Right lobe of liver (tissue), 6 donors: ENCODE results near the gene SLC39A12. TPM values are rescaled to one million over a fixed set of nuclear protein-coding genes. Genes with fewer than 3 reads are reported as not detected.

Experiments
- ATAC-seq, 4 donors: fragments of 200-7000 bp; cut with Tn5 transposase; one replicate each; pipeline ENCODE4 v1.9.1; 2020; ENCODE audit warnings: mild to moderate bottlenecking in 4 of 4, moderate library complexity in 4 of 4
- DNase-seq, 3 donors: peaks; one replicate each; pipeline ENCODE4 v3.0.0-alpha.2; 2020
- H3K27ac ChIP-seq, 3 donors: fragments of 200-600 bp; one replicate each; pipeline ENCODE4 v1.8.0; 2022
- H3K27me3 ChIP-seq, 2 donors: fragments of 200-600 bp; one replicate each; pipeline ENCODE4 v1.8.0; 2022
- H3K36me3 ChIP-seq, 4 donors: fragments of 200-600 bp; sonication (generic) in 1 of 4; one replicate each; pipeline versions ENCODE4 v1.5.1 to v1.8.0; 2017 to 2022; ENCODE audit warnings: control low read depth in 1 of 4
- H3K4me1 ChIP-seq, 4 donors: fragments of 200-600 bp; sonication (generic) in 1 of 4; one replicate each; pipeline versions ENCODE4 v1.5.1 to v1.8.0; 2017 to 2022; ENCODE audit warnings: control low read depth in 1 of 4
- H3K4me3 ChIP-seq, 3 donors: fragments of 200-600 bp; one replicate each; pipeline ENCODE4 v1.8.0; 2022
- H3K9me3 ChIP-seq, 4 donors: fragments of 200-600 bp; sonication (generic) in 1 of 4; one replicate each; pipeline versions ENCODE4 v1.5.1 to v1.8.0; 2017 to 2022; ENCODE audit warnings: control low read depth in 1 of 4
- POLR2A ChIP-seq: fragments of 450-650 bp; IDR thresholded peaks from one replicate; pipeline ENCODE4 v1.6.1; 2017; ENCODE audit warnings: antibody characterized with exemption, mild to moderate bottlenecking
- WGBS: methylation state at CpG from one replicate; pipeline ENCODE4 v1.1.6; 2018; ENCODE audit warnings: low coverage, low lambda C conversion rate; ENCODE audit not compliant: insufficient coverage; ENCODE audit errors: missing lambda C conversion rate; 5-methylcytosine and 5-hydroxymethylcytosine counted together
- intact Hi-C, 2 donors: fragments of 100-400 bp; cut with DNase I; formaldehyde crosslinking; loops; one replicate each; pipeline versions ENCODE4 v1.11.2 to v1.14.1; 2022
- total RNA-seq, 6 experiments: library from RNA; depleted of rRNA in 2 of 6; stranded (reverse); fragments of >200 nt in 2 of 6; fragmentation: NEBNext Ultra II Directional in 3 of 6; extraction: Animal tissue kit (Norgen Biotek cat#: 25700) in 3 of 6; gene quantifications; one replicate each; pipeline versions ENCODE4 v1.1.0 to v1.2.4, GENCODE V29; 2016 to 2023
- TF ChIP-seq, protein P1 (sequence below), 4 donors: fragments of 200-600 bp in 3 of 4; fragments of 450-650 bp in 1 of 4; IDR thresholded peaks; one replicate each; pipeline versions ENCODE4 v1.5.1 to v1.8.0; 2016 to 2022; ENCODE audit warnings: antibody characterized with exemption in 4 of 4, mild to moderate bottlenecking in 2 of 4
- donor health status: DM: no; HTN: yes; CAD: no.
- donor health status: DM: no; HTN: no; CAD: no.
- donor health status: DM: no; HTN: no; CAD: no.
- donor health status: DM: no; HTN: yes; CAD: no.
- donor health status: DM: no; HTN: yes; CAD: no.

Gene SLC39A12
- total RNA-seq, 6 experiments from 2014 or later: 0.10 to 0.11 TPM; not detected in 4

DNA sequence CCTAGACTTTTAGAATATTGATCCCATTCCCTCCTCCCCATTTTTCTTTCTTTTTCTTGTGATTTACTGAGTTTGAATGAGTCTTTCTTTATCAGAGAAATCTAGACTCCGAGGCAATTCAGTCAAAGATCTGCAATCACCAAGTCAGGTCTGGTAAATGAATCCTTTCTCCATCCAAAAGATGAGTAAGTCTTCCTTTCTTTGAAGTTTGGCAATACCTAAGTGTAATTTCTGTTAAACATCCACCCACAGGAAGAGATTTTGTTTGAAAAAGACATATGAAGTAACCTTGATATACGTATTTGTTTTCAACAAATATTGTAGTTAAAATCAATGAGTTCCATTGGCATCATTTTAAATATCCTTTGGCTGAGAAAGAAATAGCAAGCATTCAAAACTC is 58.3 kb downstream of the SLC39A12 start:
- Histone ChIP-seq H3K27me3 (no peaks in the 10 kb centered on the region), H3K9me3 (no peaks in the 10 kb centered on the region), H3K4me3 (no peak overlapping the region), H3K27ac (no peak overlapping the region), H3K4me1 (no peaks in the 10 kb centered on the region), H3K36me3 (no peaks in the 10 kb centered on the region)
- DNase-seq (no peak), ATAC-seq (no peak)
- intact Hi-C loops: no loop called here
- no peak for TF ChIP-seq POLR2A
- TF ChIP-seq, protein P1, sequence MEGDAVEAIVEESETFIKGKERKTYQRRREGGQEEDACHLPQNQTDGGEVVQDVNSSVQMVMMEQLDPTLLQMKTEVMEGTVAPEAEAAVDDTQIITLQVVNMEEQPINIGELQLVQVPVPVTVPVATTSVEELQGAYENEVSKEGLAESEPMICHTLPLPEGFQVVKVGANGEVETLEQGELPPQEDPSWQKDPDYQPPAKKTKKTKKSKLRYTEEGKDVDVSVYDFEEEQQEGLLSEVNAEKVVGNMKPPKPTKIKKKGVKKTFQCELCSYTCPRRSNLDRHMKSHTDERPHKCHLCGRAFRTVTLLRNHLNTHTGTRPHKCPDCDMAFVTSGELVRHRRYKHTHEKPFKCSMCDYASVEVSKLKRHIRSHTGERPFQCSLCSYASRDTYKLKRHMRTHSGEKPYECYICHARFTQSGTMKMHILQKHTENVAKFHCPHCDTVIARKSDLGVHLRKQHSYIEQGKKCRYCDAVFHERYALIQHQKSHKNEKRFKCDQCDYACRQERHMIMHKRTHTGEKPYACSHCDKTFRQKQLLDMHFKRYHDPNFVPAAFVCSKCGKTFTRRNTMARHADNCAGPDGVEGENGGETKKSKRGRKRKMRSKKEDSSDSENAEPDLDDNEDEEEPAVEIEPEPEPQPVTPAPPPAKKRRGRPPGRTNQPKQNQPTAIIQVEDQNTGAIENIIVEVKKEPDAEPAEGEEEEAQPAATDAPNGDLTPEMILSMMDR (IDR thresholded peaks at IDR 0.05): no peak
- 23% methylated on average over 2 of the region's 2 CpGs for WGBS

DNA sequence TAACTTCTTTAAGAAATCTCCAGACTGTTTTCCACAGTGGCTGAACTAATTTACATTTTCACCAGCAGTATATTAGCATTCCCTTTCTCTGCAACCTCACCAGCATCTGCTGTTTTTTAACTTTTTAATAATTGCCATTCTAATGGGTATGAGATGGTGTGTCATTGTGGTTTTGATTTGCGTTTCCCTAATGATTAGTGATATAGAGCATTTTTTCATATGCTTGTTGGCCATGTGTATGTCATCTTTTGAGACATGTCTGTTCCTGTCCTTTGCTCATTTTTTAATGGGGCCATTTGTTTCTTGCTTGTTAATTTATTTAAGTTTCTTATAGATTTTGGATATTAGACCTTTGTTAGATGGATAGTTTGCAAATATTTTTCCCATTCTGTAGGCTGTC is 68.8 kb downstream of the SLC39A12 start:
- Histone ChIP-seq H3K4me3 (no peak overlapping the region), H3K9me3 (peaks cover 0 to 6% (median 0%) of the 10 kb centered on the region in 4 donors), H3K27ac (no peak overlapping the region), H3K36me3 (no peaks in the 10 kb centered on the region), H3K4me1 (no peaks in the 10 kb centered on the region), H3K27me3 (no peaks in the 10 kb centered on the region)
- DNase-seq (no peak), ATAC-seq (no peak)
- intact Hi-C loops: no loop called here
- TF ChIP-seq POLR2A: no peak
- TF ChIP-seq, protein P1 (IDR thresholded peaks at IDR 0.05): no peak
- WGBS: 45% methylated on average over 1 of the region's 1 CpG

DNA sequence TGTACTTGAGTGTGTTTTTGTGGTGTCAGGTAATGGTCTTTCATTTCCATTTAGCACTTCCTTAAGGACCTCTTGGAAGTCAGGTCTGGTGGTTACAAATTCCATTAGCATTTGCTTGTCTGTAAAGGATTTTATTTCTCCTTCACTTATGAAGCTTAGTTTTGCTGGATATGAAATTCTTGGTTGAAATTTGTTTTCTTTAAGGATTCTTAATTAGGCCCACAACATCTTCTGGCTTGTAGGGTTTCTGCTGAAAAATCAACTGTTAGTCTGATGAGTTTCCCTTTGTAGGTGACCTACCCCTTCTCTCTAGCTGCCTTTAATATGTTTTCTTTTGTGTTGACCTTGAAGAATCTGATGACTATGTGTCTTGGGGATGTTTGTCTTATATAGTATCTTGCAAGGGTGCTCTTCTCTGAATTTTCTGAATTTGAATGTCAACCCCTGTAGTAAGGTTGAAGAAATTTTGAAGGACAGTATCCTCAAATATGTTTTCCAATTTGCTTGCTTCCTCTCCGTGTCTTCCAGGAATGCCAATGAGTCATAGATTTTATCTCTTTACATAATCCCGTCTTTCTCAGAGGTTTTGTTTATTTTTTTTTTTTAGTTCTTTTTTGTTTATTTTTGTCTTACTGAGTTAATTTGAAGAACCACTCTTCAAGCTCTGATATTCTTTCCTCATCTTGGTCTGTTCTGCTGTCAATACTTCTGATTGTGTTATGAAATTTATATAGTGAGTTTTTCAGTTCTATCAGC is 70.2 kb downstream of the SLC39A12 start:
- Histone ChIP-seq H3K9me3 (peaks cover 0 to 6% (median 0%) of the 10 kb centered on the region in 4 donors), H3K27ac (no peak overlapping the region), H3K4me1 (no peaks in the 10 kb centered on the region), H3K4me3 (no peak overlapping the region), H3K27me3 (no peaks in the 10 kb centered on the region), H3K36me3 (no peaks in the 10 kb centered on the region)
- TF ChIP-seq, protein P1 (IDR thresholded peaks at IDR 0.05): no peak
- no peak for TF ChIP-seq POLR2A
- 17% methylated on average over 2 of the region's 2 CpGs for WGBS
- ATAC-seq (no peak), DNase-seq (no peak)
- intact Hi-C loops: no loop called here

DNA sequence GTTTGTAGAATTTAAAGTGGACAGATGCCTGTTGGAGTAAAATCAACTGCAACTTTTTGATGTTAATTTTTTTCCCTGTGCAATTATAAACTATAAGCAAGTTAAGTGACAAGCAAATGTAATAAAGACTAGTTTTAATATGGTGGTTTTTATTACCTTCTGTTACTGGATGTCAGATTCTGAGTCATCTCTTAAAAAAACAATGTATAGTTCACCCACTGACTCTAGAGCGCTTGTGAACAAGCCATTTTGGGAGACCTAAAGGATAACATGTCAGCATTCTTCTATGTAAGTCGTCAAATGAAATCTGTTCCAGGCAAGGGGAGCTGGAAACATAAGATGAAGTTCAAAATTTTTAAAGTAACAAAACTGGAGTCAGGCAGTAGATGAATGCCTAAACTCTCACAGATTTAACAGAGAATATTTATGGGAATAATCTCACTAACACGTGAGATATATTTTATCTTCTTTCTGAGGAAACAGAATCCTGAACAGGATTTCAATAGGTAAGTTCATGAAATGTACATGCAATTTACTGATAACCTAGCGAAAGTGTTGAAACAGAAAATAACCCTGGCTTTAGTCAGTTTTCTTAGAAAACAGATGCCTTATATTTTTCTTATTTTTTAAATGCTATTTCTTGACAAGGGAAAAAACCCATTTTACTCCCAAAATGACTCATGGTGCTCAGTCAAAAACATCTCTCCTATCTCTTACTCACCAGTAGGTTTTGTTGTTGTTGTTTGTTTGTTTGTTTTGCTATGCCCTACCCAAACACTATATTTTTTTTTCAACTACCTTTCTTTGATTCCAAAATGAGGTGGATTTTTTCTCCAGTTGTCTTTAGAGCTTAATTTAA is 91.7 kb downstream of the SLC39A12 start:
- intact Hi-C loops: no loop called here
- no peaks in the 10 kb centered on the region for H3K4me1 ChIP-seq
- H3K9me3 ChIP-seq: no peaks in the 10 kb centered on the region
- no peaks in the 10 kb centered on the region for H3K36me3 ChIP-seq
- TF ChIP-seq, protein P1 (IDR thresholded peaks at IDR 0.05): no peak
- TF ChIP-seq POLR2A: no peak
- H3K27ac ChIP-seq: no peak overlapping the region
- ATAC-seq (no peak), DNase-seq (no peak)
- H3K27me3 ChIP-seq: no peaks in the 10 kb centered on the region
- WGBS: 46% methylated on average over 4 of the region's 4 CpGs
- no peak overlapping the region for H3K4me3 ChIP-seq
